IPS DF 19.7 (cell line): ENCODE results near the gene NRP2.

Source experiments
- DNase-seq: peaks from one replicate; pipeline ENCODE4 v3.0.0-alpha.2; 2013; ENCODE audit warnings: low read depth, low spot score

The NRP2 gene, protein sequence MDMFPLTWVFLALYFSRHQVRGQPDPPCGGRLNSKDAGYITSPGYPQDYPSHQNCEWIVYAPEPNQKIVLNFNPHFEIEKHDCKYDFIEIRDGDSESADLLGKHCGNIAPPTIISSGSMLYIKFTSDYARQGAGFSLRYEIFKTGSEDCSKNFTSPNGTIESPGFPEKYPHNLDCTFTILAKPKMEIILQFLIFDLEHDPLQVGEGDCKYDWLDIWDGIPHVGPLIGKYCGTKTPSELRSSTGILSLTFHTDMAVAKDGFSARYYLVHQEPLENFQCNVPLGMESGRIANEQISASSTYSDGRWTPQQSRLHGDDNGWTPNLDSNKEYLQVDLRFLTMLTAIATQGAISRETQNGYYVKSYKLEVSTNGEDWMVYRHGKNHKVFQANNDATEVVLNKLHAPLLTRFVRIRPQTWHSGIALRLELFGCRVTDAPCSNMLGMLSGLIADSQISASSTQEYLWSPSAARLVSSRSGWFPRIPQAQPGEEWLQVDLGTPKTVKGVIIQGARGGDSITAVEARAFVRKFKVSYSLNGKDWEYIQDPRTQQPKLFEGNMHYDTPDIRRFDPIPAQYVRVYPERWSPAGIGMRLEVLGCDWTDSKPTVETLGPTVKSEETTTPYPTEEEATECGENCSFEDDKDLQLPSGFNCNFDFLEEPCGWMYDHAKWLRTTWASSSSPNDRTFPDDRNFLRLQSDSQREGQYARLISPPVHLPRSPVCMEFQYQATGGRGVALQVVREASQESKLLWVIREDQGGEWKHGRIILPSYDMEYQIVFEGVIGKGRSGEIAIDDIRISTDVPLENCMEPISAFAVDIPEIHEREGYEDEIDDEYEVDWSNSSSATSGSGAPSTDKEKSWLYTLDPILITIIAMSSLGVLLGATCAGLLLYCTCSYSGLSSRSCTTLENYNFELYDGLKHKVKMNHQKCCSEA

DNA sequence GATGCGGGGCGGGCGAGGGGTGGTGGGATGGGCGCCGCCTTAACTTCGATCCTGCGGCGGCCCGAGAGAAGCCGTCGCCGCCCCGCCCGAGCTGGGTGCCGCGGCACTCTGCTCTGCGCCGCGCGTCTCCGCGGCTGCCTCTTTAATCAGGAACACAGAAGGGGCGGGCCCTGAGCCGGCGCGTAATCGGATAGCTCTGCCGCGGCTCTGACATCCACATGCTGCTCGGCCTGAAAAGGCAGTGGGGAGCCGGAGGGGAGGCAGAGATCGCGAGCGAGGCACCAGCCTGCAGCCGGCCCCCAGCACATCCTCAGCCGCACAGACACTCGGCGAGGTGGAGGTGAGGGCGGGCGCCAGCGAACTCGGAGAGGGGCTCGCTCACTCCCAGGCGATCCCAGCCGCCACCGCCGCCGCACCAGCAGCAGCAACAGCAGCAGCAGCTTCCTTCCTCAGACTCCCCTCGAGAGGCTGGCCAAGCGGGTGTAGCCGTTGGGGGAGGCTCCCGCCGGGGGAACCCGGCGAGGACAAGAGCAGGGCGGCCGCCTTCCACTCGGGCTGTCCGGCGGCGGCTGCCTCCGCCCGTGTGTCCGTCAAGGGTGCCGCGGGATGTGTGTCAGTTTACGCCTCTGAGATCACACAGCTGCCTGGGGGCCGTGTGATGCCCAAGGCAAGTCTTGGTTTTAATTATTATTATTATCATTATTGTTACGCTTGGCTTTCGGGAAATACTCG is at the start of gene NRP2:
NRP2 (plus strand) TSS at position 263 of the 732 bp plus-strand sequence. CDS start 790 bp downstream, outside the sequence.
- no peak for DNase-seq

DNA sequence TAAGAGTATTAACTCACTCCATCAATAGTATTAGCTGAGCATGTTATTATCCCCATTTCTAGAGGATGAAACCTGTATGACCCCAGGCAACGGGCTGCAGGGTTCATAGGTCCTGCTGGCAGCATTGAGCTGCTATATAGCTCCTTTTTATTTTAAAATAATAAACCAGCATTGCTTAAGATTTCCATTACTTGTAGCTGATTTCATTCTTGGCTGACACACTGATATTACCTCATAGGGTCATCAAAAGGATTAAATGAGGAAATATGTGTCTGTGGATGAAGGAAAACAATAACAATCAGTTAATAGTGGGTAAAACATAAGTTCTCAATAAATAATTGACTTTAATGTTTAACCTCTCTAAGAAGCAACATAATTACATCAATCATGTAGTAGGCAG is 48.3 kb upstream of the NRP2 start:
- DNase-seq: no peak

DNA sequence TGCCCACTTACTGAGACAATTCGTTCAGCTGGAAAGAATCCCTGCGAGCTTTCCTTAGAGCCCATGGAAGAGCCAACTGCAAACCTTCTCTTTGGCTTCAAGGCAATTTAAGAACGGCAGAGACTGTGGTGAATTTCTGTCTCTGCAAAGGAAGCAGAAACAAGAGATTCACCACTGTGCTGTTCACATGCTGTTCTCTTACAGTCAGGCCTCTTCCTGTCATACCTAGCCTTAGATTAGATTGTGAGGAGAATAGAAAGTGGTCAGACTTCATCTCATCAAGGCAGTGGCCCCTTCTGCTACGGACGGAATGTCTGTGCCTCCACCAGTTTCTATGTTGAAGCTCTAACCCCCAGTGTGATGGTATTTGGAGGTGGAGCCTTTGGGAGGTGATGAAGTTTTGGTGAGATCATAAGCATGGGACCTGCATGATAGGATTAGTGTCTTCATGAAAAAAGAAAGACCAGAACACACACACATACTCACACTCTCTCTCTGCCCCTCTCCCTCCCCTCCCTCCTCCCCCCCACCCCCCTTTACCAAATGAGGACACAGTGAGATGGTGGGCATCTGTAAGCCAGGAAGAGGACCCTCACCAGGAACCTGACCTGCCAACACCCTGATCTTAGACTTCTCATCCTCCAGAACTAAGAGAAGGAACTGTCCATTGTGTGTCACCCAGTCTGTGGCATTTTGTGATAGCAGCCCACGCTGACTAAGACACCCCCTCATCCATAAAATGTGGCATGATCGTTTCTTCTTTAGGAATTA is 45.6 kb upstream of the NRP2 start:
- no peak for DNase-seq

DNA sequence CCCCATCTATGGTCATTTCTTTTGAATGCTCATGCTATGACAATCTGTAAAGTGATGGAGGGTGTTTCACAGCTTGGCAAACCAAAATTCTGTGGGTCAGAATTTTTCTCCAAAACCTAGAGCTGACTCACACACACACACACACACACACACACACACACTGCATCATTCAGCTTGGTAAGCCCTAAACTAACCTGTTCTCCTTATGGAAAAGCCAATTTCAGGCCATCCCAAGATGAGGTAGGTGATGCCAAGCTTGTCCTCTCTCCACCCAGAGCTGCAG is 45.0 kb upstream of the NRP2 start:
- DNase-seq: no peak

GRCh38 chr2:205637779-205638503 is 44.4 kb upstream of the NRP2 start:
- no peak for DNase-seq

DNA sequence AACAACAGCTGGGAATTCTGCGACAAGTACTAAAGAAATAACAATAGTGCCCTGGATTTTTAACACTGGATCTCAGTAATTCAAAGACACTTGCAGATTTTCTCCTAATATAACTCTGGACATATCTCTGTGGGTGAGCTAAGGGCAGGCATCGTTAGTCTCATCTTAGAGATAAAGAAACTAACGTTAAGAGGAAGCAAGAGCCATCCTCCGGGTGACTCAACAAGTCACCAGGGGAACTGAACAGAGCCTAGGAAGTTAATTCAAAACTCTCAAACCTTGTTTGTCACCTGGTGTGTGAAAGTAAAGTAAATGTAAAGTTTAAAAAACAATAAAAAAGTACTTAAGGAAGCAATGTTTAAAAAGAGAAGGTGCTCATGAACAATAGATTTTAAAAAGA is 41.6 kb upstream of the NRP2 start:
- no peak for DNase-seq

GRCh38 chr2:205642599-205643356 is 39.5 kb upstream of the NRP2 start:
- no peak for DNase-seq

- no peak for DNase-seq
Observed at GRCh38 chr2:205643391-205643885, 38.9 kb upstream of the NRP2 start.

DNA sequence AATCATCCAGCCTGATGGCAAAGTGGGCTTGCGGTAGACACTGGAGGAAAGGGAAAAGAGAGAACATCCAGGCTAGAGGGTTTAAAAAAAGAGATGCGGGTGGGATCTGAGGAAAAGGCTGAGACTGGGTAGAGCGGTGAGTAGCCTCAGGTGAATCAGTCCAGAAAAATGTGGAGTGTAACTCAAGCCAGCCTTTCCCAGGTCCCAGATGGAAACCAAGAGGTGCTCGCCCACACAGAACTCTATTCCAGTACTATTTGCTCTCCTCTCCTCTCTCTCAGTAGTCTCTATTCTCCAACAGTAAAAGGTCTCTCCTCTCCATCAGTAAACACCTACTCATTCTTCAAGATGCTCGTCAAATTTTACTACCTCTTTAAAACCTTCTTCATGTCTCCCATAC is 38.3 kb upstream of the NRP2 start:
- no peak for DNase-seq

DNA sequence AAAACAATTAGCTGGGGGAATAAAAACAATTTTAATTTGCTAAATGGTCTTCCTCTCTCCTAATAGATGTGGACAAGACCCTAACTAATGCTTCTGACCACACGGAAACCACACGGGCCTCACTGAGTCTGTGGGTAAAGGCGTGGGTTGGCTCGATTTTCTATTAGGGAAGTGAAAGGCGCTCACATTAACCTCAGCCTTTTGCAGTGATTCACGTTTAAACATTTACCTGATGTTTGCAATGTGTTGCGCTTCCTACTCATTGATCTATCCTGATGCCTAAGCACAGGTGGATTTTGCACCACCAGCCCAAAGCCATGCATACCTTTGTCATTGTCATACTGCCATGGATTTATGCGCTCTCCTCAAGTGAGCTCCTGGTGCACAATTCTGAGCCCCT is 35.6 kb upstream of the NRP2 start:
- DNase-seq: no peak

GRCh38 chr2:205650450-205650849 is 31.9 kb upstream of the NRP2 start:
- DNase-seq: peak; percentile 75

- no peak for DNase-seq
Observed at GRCh38 chr2:205650931-205651330, 31.4 kb upstream of the NRP2 start.

- DNase-seq: no peak
Observed at GRCh38 chr2:205651719-205652118, 30.6 kb upstream of the NRP2 start.

DNA sequence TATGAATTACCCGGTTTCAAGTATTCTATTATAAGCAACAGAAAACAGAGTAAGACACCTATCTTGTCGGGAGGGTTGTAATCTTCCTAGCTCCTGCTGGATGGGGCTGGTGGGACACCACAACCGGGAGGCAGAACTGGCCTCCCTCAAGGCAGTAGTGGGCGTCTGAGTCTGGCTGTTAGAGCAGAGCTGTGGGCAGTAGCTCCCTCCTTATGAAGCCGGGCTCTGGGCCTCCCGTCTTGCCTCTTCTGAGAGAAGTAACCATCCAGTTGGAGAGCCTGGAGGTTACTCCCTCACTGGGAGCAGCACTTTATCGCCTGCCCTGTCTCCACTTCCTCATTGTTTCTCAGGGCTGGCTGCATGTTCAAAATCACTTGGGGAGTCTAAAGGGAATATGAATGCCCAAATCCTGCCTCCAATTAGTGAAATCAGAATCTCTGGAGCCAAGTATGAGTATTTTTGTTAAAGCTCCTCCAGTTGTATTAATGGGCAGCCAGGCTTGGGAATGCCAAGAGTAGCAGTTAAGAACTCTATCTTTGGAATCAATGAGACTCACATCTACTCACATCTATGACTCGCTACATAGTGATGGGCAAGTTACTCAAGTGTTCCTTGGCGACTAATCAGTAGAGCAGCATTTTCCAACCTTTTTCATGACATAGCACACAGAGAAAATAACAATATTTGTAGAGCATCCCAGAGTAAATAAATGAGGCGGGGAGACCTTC is 27.3 kb upstream of the NRP2 start:
- DNase-seq: no peak

DNA sequence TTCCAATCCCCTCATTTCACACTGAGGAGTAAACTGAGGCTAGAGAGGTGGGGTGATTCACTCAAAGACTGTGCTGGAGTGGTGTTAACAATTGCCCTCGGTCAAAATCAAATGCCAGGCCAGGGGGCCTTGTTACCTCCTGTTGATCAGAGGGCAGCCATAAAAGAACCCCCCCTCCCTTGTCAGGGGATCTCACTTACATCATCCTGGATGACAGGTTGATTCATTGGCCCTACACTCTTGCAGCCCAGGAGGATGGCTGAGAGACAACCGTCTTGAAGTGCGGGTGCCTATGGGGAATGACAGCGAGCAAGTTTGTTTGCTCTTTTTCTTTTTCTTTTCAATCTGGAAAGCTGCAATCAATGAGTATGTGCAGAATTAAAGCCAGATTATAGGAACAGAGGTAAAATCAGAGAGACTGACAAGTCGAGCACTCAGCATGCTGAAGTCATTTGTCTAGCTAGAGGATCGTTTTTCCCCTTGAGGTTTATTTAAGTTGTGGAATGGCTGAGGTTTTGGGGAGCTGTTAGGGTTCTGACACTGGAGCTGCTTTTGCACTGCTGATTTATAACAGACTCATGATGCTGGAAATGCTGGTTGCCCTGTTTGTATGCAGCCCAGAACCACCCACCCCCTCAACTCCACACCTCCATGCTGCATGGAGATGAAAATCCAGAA is 26.4 kb upstream of the NRP2 start:
- no peak for DNase-seq

- DNase-seq: no peak
Observed at GRCh38 chr2:205656461-205656860, 25.8 kb upstream of the NRP2 start.

- DNase-seq: no peak
Observed at GRCh38 chr2:205656941-205657340, 25.4 kb upstream of the NRP2 start.

DNA sequence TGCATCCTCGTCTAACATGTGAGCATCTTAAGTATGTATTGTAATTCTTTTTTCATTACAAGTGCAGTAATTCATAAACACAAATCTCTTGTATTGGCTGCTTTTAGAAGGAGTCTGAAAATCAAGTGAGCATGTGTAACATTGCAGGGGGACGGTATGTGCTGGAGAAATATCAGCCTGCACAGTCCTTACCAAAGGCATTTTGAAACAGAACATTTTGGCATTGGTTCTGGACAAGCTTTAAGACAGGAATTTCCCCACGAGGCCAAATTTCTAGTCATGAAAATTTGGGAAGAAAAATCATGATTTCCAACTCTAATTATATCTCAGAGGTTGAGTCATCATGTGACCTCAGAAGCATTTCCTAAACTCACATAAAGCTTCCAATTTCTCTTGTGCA is 24.7 kb upstream of the NRP2 start:
- no peak for DNase-seq

- DNase-seq: no peak
Observed at GRCh38 chr2:205658068-205658467, 24.2 kb upstream of the NRP2 start.
